Measurements from ENCODE around the gene DCAF12. TPM values are rescaled to one million over a fixed set of nuclear protein-coding genes. Genes with fewer than 3 reads are reported as not detected.

The DCAF12 gene
- total RNA-seq, 2 experiments from 2014 or later, result 31.7 to 70.5 TPM

- ChIA-PET CTCF (ENCODE audit: unreplicated experiment) (no interaction called here), POLR2A (interaction anchor here (0.7 kb wide), 2 partner anchors 516 to 919 kb away, joined by 3 to 8 read pairs; no protein-coding TSS in a partner anchor)
- DNase-seq (ENCODE audit: low spot score), result no peak
- TF ChIP-seq CTCF (conservative IDR thresholded peaks at IDR 0.05; ENCODE audit: low read length) (no peak), EZH2phosphoT487 (IDR thresholded peaks at IDR 0.05; ENCODE audit: borderline replicate concordance, low read depth, low read length) (no peak)
- Histone ChIP-seq H4K20me1 (ENCODE audit: insufficient read depth, low read length) (peaks cover 27% of the 10 kb centered on the region; the same call in 1 of the 2 replicates), H3K4me3 (ENCODE audit: low read depth, low read length, poor library complexity, severe bottlenecking) (no peak overlapping the region), H3K79me2 (ENCODE audit: insufficient read depth, low read depth, low read length) (peaks cover 22% of the 10 kb centered on the region; the same call in 1 of the 2 replicates), H3K4me2 (ENCODE audit: low read length) (no peak overlapping the region), H3K9me3 (ENCODE audit: low read length) (no peaks in the 10 kb centered on the region), H2AFZ (ENCODE audit: low read length) (no peak overlapping the region), H3K9me2 (ENCODE audit: insufficient read depth, low read length) (no peaks in the 10 kb centered on the region), H3K27ac (ENCODE audit: low read depth, low read length, poor library complexity, severe bottlenecking) (no peak overlapping the region), H3K4me1 (ENCODE audit: insufficient read depth, low read length, poor library complexity, severe bottlenecking) (peaks cover 31% of the 10 kb centered on the region), H3K36me3 (ENCODE audit: insufficient read depth, low read length) (peaks cover 56% of the 10 kb centered on the region)
- no TSS peak for BruUV-seq (replicated peaks)
- intact Hi-C loops (cut with micrococcal nuclease; ENCODE audit: unreplicated experiment), result loop anchor here (10.0 kb wide), 1 partner anchor 307 kb away; the partner anchor contains the start of gene UBE2R2
These were observed 4.5 kb downstream of the DCAF12 start for GRCh38 chr9:34121996-34122395.

GRCh38 chr9:34119713-34120112, 6.8 kb downstream of the DCAF12 start:
- Histone ChIP-seq H3K4me2 (ENCODE audit: low read length) (no peak overlapping the region), H3K9me2 (ENCODE audit: insufficient read depth, low read length) (no peaks in the 10 kb centered on the region), H3K36me3 (ENCODE audit: insufficient read depth, low read length) (peaks cover 68% of the 10 kb centered on the region), H3K27ac (ENCODE audit: low read depth, low read length, poor library complexity, severe bottlenecking) (no peak overlapping the region), H3K79me2 (ENCODE audit: insufficient read depth, low read depth, low read length) (peaks cover 10% of the 10 kb centered on the region; the same call in 1 of the 2 replicates), H2AFZ (ENCODE audit: low read length) (no peak overlapping the region), H3K4me1 (ENCODE audit: insufficient read depth, low read length, poor library complexity, severe bottlenecking) (peaks cover 21% of the 10 kb centered on the region), H4K20me1 (ENCODE audit: insufficient read depth, low read length) (peaks cover 16% of the 10 kb centered on the region; the same call in 1 of the 2 replicates), H3K4me3 (ENCODE audit: low read depth, low read length, poor library complexity, severe bottlenecking) (no peak overlapping the region), H3K9me3 (ENCODE audit: low read length) (no peaks in the 10 kb centered on the region)
- no peak for DNase-seq (ENCODE audit: low spot score)
- POLR2A ChIA-PET, result interaction anchor here (0.7 to 1.9 kb wide), 3 partner anchors 14 to 145 kb away, joined by 4 to 6 read pairs (median 4); no protein-coding TSS in a partner anchor
- intact Hi-C loops (cut with micrococcal nuclease; ENCODE audit: unreplicated experiment), result loop anchor here (10.0 kb wide), 1 partner anchor 305 kb away; the partner anchor contains the start of gene UBE2R2
- no TSS peak for BruUV-seq (replicated peaks)
- CTCF ChIA-PET (ENCODE audit: unreplicated experiment), result no interaction called here
- TF ChIP-seq EZH2phosphoT487 (IDR thresholded peaks at IDR 0.05; ENCODE audit: borderline replicate concordance, low read depth, low read length), result no peak
- TF ChIP-seq CTCF (conservative IDR thresholded peaks at IDR 0.05; ENCODE audit: low read length), result no peak

GRCh38 chr9:34114436-34114835, 12.1 kb downstream of the DCAF12 start:
- no peaks in the 10 kb centered on the region for H3K79me2 ChIP-seq (ENCODE audit: insufficient read depth, low read depth, low read length)
- ChIA-PET POLR2A (interaction anchor here (1.2 to 1.5 kb wide), 2 partner anchors 15 to 67 kb away, joined by 4 read pairs; no protein-coding TSS in a partner anchor), CTCF (ENCODE audit: unreplicated experiment) (no interaction called here)
- no peak for TF ChIP-seq CTCF (conservative IDR thresholded peaks at IDR 0.05; ENCODE audit: low read length)
- TF ChIP-seq EZH2phosphoT487 (IDR thresholded peaks at IDR 0.05; ENCODE audit: borderline replicate concordance, low read depth, low read length), result no peak
- peaks cover 67% of the 10 kb centered on the region for H3K36me3 ChIP-seq (ENCODE audit: insufficient read depth, low read length)
- no peaks in the 10 kb centered on the region for H3K4me1 ChIP-seq (ENCODE audit: insufficient read depth, low read length, poor library complexity, severe bottlenecking)
- H3K4me3 ChIP-seq (ENCODE audit: low read depth, low read length, poor library complexity, severe bottlenecking), result no peak overlapping the region
- H2AFZ ChIP-seq (ENCODE audit: low read length), result no peak overlapping the region
- BruUV-seq (replicated peaks), result no TSS peak
- DNase-seq (ENCODE audit: low spot score), result no peak
- intact Hi-C loops (cut with micrococcal nuclease; ENCODE audit: unreplicated experiment), result no loop called here
- no peak overlapping the region for H3K4me2 ChIP-seq (ENCODE audit: low read length)
- no peaks in the 10 kb centered on the region for H4K20me1 ChIP-seq (ENCODE audit: insufficient read depth, low read length)
- no peak overlapping the region for H3K27ac ChIP-seq (ENCODE audit: low read depth, low read length, poor library complexity, severe bottlenecking)
- H3K9me2 ChIP-seq (ENCODE audit: insufficient read depth, low read length), result no peaks in the 10 kb centered on the region
- no peaks in the 10 kb centered on the region for H3K9me3 ChIP-seq (ENCODE audit: low read length)
